Ishikawa (cell line): ENCODE measurements around the gene PLA2G2F.

Source experiments
- TCF12 ChIP-seq: IDR thresholded peaks from 2 replicates; pipeline ENCODE4 v1.6.1; 2012; ENCODE audit warnings: low read depth
- YY1 ChIP-seq: IDR thresholded peaks from 2 replicates; pipeline ENCODE4 v1.6.1; 2012; ENCODE audit warnings: low read depth

- no peak for TF ChIP-seq TCF12
- TF ChIP-seq YY1 = no peak
Measured at GRCh38 chr1:20139776-20140612, 871 bp downstream of the PLA2G2F start.
